IPS-18c (cell line): Measurements from ENCODE around the gene GLT6D1.

Source experiments
- H3K4me3 ChIP-seq: 2 replicates; pipeline ENCODE4 v1.7.0; 2013; ENCODE audit warnings: low read depth, mild to moderate bottlenecking, low read length, moderate library complexity; ENCODE audit not compliant: insufficient read depth
- H3K9me3 ChIP-seq: one replicate; pipeline ENCODE4 v1.6.1; 2013; ENCODE audit warnings: mild to moderate bottlenecking, low read length, moderate library complexity; ENCODE audit not compliant: control insufficient read depth, insufficient read depth

GLT6D1 gene

GRCh38 chr9:135615666-135616618 is 23.4 kb downstream of the GLT6D1 start:
- no peaks in the 10 kb centered on the region for H3K9me3 ChIP-seq
- H3K4me3 ChIP-seq = no peak overlapping the region

- H3K9me3 ChIP-seq = no peaks in the 10 kb centered on the region
- no peak overlapping the region for H3K4me3 ChIP-seq
Measured at GRCh38 chr9:135614821-135615665, 24.3 kb downstream of the GLT6D1 start.

- Histone ChIP-seq H3K4me3 (no peak overlapping the region), H3K9me3 (no peaks in the 10 kb centered on the region)
Measured at GRCh38 chr9:135613946-135614805, 25.2 kb downstream of the GLT6D1 start.

DNA sequence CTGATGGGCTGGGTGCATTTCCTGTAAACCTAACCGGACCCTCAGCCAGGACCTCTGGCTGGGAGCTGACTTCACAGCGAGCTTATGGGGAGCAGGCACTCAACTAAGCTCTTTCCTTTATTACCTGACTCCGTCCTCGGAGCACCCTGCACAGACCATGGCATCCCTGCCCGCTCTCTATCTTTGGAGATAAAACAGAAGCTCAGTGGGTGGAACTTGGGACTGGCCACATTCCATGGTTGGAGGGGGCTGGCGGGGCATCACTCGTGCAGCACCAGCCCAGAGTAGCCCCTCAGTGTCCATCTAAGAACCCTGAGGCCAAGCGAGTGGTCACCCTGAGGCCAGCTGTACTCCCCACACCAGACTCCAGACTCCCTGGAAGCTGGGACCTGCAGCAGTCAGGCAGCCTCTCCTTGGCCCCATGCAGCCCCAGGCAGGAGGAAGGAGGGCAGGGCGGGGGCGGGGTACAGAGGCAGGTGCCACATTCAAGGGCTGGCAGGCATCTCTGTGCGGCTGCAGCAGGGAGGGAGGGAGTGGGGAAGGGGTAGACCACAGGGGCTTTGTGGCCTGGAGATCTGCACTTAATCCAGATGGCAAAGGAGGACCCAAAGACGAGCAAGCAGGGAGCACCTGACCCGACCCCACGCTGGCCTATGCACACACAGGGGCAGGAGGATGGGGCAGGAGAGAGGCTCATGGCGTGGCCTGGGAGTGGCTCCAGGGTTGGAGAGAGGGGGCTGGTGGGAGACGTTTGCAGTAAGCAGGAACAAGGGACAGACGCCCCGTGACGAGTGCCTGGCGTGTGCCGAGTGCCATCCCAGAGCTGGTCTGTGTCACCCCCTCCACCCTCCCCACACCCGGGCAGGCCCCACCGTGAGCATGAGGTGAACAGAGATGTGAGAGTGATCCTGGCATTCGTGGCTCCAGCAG is 26.1 kb downstream of the GLT6D1 start:
- Histone ChIP-seq H3K4me3 (no peak overlapping the region), H3K9me3 (no peaks in the 10 kb centered on the region)

DNA sequence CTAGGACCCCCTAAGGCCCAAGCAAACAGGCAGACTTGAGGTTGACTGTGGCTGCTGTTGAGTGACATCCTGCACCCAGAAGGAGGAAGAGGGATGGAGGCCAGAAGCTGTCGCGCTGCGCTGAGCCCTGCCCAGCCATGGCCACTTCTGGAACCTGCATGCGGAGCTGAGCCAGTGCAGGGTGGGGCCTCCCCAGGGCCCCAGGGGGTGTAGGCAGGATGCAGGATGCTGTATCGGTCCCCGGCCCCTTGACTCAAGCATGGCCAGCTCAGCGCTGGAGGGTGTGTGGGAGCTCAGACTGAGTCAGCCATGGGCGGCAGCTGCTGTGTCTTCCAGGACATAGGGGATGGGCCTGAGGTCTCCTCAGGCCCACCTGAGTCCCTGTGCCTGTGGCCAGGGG is 26.9 kb downstream of the GLT6D1 start:
- Histone ChIP-seq H3K9me3 (no peaks in the 10 kb centered on the region), H3K4me3 (no peak overlapping the region)

DNA sequence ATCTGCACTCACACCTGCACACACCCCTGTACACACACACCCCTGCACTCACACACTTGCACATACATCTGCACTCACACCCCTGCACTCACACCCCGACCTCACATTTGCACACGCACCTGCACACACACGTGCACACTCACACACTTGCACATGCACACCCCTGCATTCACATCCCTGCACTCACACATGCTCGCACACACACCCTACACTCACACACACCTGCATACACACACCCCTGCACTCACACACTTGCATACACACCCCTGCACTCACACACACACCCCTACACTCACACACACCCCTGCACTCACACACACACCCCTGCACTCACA is 27.5 kb downstream of the GLT6D1 start:
- Histone ChIP-seq H3K4me3 (no peak overlapping the region), H3K9me3 (no peaks in the 10 kb centered on the region)

DNA sequence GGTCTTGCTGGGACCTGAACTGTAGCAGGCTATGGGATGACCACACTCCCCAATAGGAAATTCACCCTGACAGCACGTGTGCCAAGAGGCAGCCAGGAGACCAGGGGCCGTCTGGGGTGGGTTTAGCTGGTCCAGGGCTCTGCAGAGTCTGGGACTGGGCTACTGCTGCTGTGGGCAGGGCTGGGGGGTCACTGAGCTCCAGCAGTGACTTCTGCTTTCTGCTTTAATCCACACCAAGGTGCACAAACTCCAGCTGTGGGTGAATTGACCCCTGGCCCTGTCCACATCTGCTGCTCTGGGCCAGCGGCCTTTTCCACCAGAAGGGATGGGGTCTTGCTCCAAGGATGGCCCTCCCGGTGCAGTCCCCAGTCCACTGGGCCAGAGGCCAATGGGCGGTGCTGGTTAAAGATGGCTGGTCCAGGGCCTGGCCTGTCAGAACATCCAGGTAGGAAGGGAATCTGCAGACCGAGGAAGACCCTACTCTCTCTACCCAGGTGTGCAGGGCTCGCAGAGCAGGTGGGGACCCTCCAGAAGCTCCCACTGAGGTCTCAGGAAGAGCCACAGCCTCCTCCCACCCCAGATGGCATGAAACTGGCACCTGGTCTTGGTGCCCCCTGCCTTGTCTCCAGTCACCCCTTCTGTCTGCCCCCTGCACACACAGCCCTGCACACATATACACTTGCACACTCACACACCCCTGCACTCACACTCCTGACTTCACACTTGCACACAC is 28.0 kb downstream of the GLT6D1 start:
- H3K9me3 ChIP-seq = no peaks in the 10 kb centered on the region
- no peak overlapping the region for H3K4me3 ChIP-seq

- H3K9me3 ChIP-seq = peaks cover under 1% of the 10 kb centered on the region
- no peak overlapping the region for H3K4me3 ChIP-seq
Measured at GRCh38 chr9:135610290-135611141, 28.8 kb downstream of the GLT6D1 start.

DNA sequence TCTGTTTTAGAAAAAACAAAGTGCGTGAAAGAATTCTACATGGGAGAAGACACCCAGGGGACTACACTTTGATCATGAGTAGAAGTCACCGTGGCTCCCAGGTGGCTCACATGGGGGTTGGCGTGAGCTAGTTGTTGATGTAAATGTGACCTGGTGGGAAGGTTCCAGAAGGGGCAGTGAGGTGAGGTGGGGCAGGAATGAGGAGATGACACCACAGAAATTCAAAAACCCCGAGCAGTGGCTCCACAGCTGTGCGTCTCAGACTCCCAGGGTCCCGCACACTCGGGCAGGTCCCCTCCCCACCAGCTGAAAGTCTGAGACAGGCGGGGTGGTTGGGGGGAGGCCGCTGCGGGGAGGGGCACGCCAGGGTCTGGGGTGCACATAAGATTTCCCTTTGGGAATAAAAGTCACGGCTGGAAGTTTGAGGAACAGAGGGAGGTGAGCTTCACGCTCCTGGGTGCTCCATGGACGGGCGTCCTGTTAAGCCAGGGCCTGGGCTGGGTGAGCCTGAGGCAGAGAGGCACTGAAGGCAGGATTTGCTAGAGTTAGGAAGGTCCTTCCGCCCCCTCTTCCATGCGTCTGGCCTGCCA is 29.9 kb downstream of the GLT6D1 start:
- H3K9me3 ChIP-seq = peaks cover 2% of the 10 kb centered on the region

GRCh38 chr9:135608999-135609317 is 30.4 kb downstream of the GLT6D1 start:
- Histone ChIP-seq H3K9me3 (peaks cover 2% of the 10 kb centered on the region), H3K4me3 (no peak overlapping the region)

More for the DNA sequence above, 29.9 kb downstream of the GLT6D1 start:
- no peak overlapping the region for H3K4me3 ChIP-seq

- H3K4me3 ChIP-seq = no peak overlapping the region
Measured at GRCh38 chr9:135608294-135608998, 30.9 kb downstream of the GLT6D1 start.

GRCh38 chr9:135607401-135608293 is 31.7 kb downstream of the GLT6D1 start:
- H3K9me3 ChIP-seq = peaks cover 2% of the 10 kb centered on the region

More at GRCh38 chr9:135608294-135608998, 30.9 kb downstream of the GLT6D1 start:
- peaks cover 2% of the 10 kb centered on the region for H3K9me3 ChIP-seq

GRCh38 chr9:135606885-135607259 is 32.5 kb downstream of the GLT6D1 start:
- Histone ChIP-seq H3K4me3 (no peak overlapping the region), H3K9me3 (peaks cover 2% of the 10 kb centered on the region)

More at GRCh38 chr9:135607401-135608293, 31.7 kb downstream of the GLT6D1 start:
- H3K4me3 ChIP-seq = no peak overlapping the region
